Measurements from ENCODE around the gene C19orf67. TPM values are rescaled to one million over a fixed set of nuclear protein-coding genes. Genes with fewer than 3 reads are reported as not detected.

The C19orf67 gene
- total and polyA plus RNA-seq, 2 of the 13 experiments (the other 11 are each of a cell fraction or from before 2014, with no cell fraction given): 0.11 to 0.32 TPM

GRCh38 chr19:14031719-14032480, 53.7 kb downstream of the C19orf67 start, which contains the start of gene IL27RA (continued):
- TF ChIP-seq GPBP1L1 (CRISPR knock-in tag; IDR thresholded peaks at IDR 0.05): no peak
- no peak for TF ChIP-seq CHD2 (IDR thresholded peaks at IDR 0.05; ENCODE audit: low read depth, low read length)
- peak; percentile 56 for TF ChIP-seq ZNF563 (CRISPR knock-in tag; IDR thresholded peaks at IDR 0.05)
- no peak for TF ChIP-seq ZXDC (CRISPR knock-in tag; IDR thresholded peaks at IDR 0.05)
- 0 out of 2 replicates have a peak, but pooled peaks have one; percentile 71 for TF ChIP-seq ARHGAP35 (CRISPR knock-in tag; IDR thresholded peaks at IDR 0.05; ENCODE audit: borderline replicate concordance)
- TF ChIP-seq POGK (CRISPR knock-in tag; conservative IDR thresholded peaks at IDR 0.05): peak; percentile 74
- TF ChIP-seq MIER3 (CRISPR knock-in tag; IDR thresholded peaks at IDR 0.05; ENCODE audit: borderline replicate concordance): no peak
- no peak for TF ChIP-seq BHLHE40 (IDR thresholded peaks at IDR 0.05; ENCODE audit: low read length)
- no peak for TF ChIP-seq ISL2 (CRISPR knock-in tag; IDR thresholded peaks at IDR 0.05)
- peak; percentile 46; the same call in 1 of the 2 replicates for TF ChIP-seq SALL1 (CRISPR knock-in tag; IDR thresholded peaks at IDR 0.05)
- TF ChIP-seq POLR2A (IDR thresholded peaks at IDR 0.05; ENCODE audit: insufficient read depth in 1 of 2, low read depth in 2 of 2, low read length in 2 of 2): peak; percentile 30 to 34; a peak in 1 of 4 replicates
- TF ChIP-seq PHF20 (CRISPR knock-in tag; IDR thresholded peaks at IDR 0.05): 0 out of 2 replicates have a peak, but pooled peaks have one; percentile 34
- 0 out of 2 replicates have a peak, but pooled peaks have one; percentile 59 for TF ChIP-seq PRMT3 (CRISPR knock-in tag; IDR thresholded peaks at IDR 0.05; ENCODE audit: borderline replicate concordance, low read depth)
- no peak for TF ChIP-seq ZNF331 (CRISPR knock-in tag; IDR thresholded peaks at IDR 0.05)
- peak; percentile 51; the same call in 1 of the 2 replicates for TF ChIP-seq GATAD2A (CRISPR knock-in tag; IDR thresholded peaks at IDR 0.05)
- no peak for TF ChIP-seq ZNF484 (CRISPR knock-in tag; IDR thresholded peaks at IDR 0.05; ENCODE audit: borderline replicate concordance, low read depth)
- peak; percentile 17; the same call in 1 of the 2 replicates for TF ChIP-seq ZBED4 (CRISPR knock-in tag; IDR thresholded peaks at IDR 0.05; ENCODE audit: borderline replicate concordance)
- no peak for TF ChIP-seq RBAK (CRISPR knock-in tag; IDR thresholded peaks at IDR 0.05)
- TF ChIP-seq ZC3H13 (CRISPR knock-in tag; IDR thresholded peaks at IDR 0.05): peak; percentile 43; the same call in 1 of the 2 replicates
- TF ChIP-seq KDM4B (CRISPR knock-in tag; IDR thresholded peaks at IDR 0.05): no peak
